Colonic mucosa (tissue), 4 donors: ENCODE data around the gene SETBP1. TPM values are rescaled to one million over a fixed set of nuclear protein-coding genes. Genes with fewer than 3 reads are reported as not detected.

ENCODE experiments used
- DNase-seq: peaks from one replicate; pipeline ENCODE4 v3.0.0-alpha.2; 2020
- H3K27ac ChIP-seq: fragments of 200-600 bp; one replicate; pipeline ENCODE4 v1.8.0; 2021
- H3K27me3 ChIP-seq: fragments of 200-600 bp; one replicate; pipeline ENCODE4 v1.8.0; 2021
- H3K36me3 ChIP-seq: fragments of 200-600 bp; one replicate; pipeline ENCODE4 v1.8.0; 2021
- H3K4me1 ChIP-seq: fragments of 200-600 bp; one replicate; pipeline ENCODE4 v1.8.0; 2021; ENCODE audit warnings: mild to moderate bottlenecking
- H3K4me3 ChIP-seq: fragments of 200-600 bp; one replicate; pipeline ENCODE4 v1.8.0; 2021
- H3K9ac ChIP-seq, 2 donors: one replicate each; pipeline ENCODE4 v1.7.0; 2013; ENCODE audit warnings: control low read depth in 2 of 2, low read depth in 2 of 2, low read length in 2 of 2
- H3K9me3 ChIP-seq: fragments of 200-600 bp; one replicate; pipeline ENCODE4 v1.8.0; 2021
- intact Hi-C: fragments of 100-400 bp; cut with DNase I; formaldehyde crosslinking; loops from one replicate; pipeline ENCODE4 v1.14.1; 2022
- total RNA-seq, 2 donors: library from RNA; stranded (reverse); fragmentation: NEBNext Ultra II Directional in 1 of 2; extraction: Animal tissue kit (Norgen Biotek cat#: 25700) in 1 of 2; gene quantifications; one replicate each; pipeline ENCODE4 v1.2.1, GENCODE V29; 2021
- TF ChIP-seq, protein P1 (sequence below): fragments of 200-600 bp; IDR thresholded peaks from one replicate; pipeline ENCODE4 v1.8.0; 2022; ENCODE audit warnings: antibody characterized with exemption, mild to moderate bottlenecking
- donor health status: healthy.
- donor health status: DM: no; HTN: no; CAD: no.
- donor health status: DM: no; HTN: no; CAD: no.

The SETBP1 gene
- total RNA-seq, 2 donors from 2014 or later, result 9.6 to 11.8 TPM

DNA sequence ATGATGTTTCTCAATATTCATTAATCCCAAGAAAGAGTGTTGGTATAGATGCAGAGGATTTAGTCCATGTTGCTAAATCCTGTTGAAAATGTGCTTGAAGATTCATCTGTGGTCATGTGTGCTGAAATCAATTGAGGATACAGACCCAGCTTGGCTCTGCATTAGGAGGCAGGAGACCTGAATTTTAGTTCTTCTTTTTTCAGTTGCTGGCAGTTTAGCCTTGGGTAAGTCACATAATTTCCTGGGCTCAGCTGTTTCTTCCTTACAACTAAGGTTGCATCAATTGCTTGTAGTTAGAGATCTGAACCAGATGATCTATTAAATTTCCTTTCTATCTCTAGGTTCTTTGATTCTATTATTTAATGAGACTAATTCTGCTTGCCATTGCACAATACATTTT lies 54.4 kb downstream of the SETBP1 start:
- H3K9ac ChIP-seq, result no peak overlapping the region
- DNase-seq, result no peak
- intact Hi-C loops, result no loop called here
- no peak overlapping the region for H3K27ac ChIP-seq
- no peaks in the 10 kb centered on the region for H3K27me3 ChIP-seq
- H3K4me3 ChIP-seq, result no peak overlapping the region
- no peaks in the 10 kb centered on the region for H3K9me3 ChIP-seq
- H3K4me1 ChIP-seq, result peaks cover 9% of the 10 kb centered on the region
- TF ChIP-seq, protein P1, sequence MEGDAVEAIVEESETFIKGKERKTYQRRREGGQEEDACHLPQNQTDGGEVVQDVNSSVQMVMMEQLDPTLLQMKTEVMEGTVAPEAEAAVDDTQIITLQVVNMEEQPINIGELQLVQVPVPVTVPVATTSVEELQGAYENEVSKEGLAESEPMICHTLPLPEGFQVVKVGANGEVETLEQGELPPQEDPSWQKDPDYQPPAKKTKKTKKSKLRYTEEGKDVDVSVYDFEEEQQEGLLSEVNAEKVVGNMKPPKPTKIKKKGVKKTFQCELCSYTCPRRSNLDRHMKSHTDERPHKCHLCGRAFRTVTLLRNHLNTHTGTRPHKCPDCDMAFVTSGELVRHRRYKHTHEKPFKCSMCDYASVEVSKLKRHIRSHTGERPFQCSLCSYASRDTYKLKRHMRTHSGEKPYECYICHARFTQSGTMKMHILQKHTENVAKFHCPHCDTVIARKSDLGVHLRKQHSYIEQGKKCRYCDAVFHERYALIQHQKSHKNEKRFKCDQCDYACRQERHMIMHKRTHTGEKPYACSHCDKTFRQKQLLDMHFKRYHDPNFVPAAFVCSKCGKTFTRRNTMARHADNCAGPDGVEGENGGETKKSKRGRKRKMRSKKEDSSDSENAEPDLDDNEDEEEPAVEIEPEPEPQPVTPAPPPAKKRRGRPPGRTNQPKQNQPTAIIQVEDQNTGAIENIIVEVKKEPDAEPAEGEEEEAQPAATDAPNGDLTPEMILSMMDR, result no peak
- no peaks in the 10 kb centered on the region for H3K36me3 ChIP-seq

DNA sequence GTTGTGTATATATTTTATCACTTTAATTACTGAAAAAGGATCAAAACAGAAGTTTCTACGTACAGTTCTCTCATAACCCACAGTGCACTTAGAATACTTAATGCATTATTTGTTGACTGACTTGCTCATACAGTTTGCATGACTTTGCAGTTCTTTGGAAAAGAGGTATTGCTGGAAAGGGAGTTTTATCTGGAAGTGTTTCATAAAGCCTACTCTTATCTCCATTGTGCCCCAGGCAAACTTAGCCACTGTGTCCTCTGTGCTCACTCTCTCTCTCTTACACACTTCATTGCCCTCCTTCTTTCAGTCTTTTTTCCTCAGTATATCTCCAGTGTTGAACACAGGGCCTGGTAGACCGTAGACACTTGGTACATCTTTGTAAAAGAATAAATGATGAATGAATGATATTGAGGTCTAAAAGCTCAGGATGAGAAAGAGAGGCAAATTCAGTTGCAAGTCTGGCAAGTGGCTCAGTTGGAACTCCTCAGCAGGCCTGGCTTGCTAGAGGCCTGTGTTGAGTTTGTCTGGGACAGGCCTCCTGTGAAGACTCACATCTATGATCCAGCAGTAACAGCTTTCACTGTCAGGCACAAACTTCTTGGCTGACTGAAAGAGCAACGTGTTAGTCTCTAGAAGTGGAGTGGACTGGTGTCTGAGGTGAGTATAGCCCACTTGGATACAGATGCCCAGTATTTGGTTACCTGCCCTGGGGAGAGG lies 56.1 kb downstream of the SETBP1 start:
- Histone ChIP-seq H3K9me3 (no peaks in the 10 kb centered on the region), H3K36me3 (no peaks in the 10 kb centered on the region), H3K27me3 (no peaks in the 10 kb centered on the region), H3K4me1 (peaks cover 1% of the 10 kb centered on the region), H3K27ac (no peak overlapping the region), H3K4me3 (no peak overlapping the region), H3K9ac (no peak overlapping the region)
- intact Hi-C loops, result no loop called here
- no peak for DNase-seq
- TF ChIP-seq, protein P1, result no peak

DNA sequence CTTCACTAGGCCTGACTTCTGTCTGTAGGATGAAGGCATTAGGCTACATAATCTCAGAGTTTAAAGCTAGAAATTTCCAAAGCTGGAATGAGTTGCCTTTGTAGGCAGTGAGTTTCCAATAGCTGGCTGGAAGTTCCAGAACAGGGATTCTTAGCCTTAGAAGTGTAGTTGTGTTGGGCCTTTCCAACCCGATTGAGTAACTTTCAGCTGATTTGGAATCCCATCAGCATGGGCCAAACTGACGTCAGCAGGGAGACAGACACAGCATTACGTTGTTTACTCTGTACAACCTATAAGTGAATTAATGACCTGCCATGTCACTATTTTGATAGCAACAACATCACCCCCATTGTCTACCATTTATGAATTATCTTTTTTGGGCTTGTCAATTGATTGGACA lies 56.9 kb downstream of the SETBP1 start:
- Histone ChIP-seq H3K36me3 (no peaks in the 10 kb centered on the region), H3K4me1 (no peaks in the 10 kb centered on the region), H3K27me3 (no peaks in the 10 kb centered on the region), H3K9ac (no peak overlapping the region), H3K27ac (no peak overlapping the region), H3K9me3 (no peaks in the 10 kb centered on the region), H3K4me3 (no peak overlapping the region)
- intact Hi-C loops, result no loop called here
- DNase-seq, result no peak
- TF ChIP-seq, protein P1, result no peak

DNA sequence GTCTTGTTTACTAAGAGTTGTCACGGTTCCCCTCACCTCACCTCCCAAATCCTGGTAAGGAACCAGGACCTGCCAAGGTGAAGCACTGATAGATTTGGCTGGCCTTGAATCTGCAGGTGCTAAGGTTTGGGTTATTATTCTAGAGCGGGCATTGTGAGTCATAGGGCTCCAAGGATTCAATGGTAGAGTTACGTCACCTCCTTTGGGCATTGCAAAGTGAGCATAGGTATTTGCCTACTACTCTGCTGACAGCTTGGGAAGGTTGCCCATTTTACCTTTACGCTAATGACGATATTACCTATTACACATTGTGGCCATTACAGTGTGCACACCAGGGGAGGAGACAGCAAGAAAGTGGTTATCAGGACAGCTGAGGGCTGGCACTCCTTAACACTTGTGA lies 59.3 kb downstream of the SETBP1 start:
- no peak for DNase-seq
- TF ChIP-seq, protein P1, result no peak
- no peak overlapping the region for H3K4me3 ChIP-seq
- H3K9me3 ChIP-seq, result no peaks in the 10 kb centered on the region
- H3K27me3 ChIP-seq, result no peaks in the 10 kb centered on the region
- no peak overlapping the region for H3K9ac ChIP-seq
- intact Hi-C loops, result no loop called here
- H3K4me1 ChIP-seq, result no peaks in the 10 kb centered on the region
- no peaks in the 10 kb centered on the region for H3K36me3 ChIP-seq
- H3K27ac ChIP-seq, result no peak overlapping the region

DNA sequence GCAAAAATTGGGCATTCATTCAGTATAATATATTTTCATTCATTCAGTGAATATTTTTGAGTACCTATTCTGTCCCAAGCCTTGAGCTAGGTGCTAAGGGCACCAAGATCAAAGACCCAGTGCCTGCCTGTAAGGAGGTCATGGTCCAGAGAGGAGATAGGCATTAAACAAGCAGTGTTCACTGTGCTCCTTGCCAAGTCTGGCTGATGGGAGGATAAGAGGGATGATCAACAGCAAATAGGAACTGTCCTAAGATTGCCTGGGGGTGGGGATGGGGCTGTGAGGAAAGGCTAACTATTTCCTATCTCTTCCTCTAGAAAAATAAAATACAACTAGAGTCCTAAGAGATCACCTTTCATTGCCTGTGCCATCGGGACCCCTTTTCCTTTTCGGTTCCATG lies 60.4 kb downstream of the SETBP1 start:
- Histone ChIP-seq H3K36me3 (no peaks in the 10 kb centered on the region), H3K4me3 (no peak overlapping the region), H3K27me3 (no peaks in the 10 kb centered on the region), H3K27ac (no peak overlapping the region), H3K4me1 (no peaks in the 10 kb centered on the region), H3K9me3 (no peaks in the 10 kb centered on the region), H3K9ac (no peak overlapping the region)
- no peak for DNase-seq
- intact Hi-C loops, result no loop called here
- TF ChIP-seq, protein P1, result no peak
